GM23338 (cell line): Measurements from ENCODE around the gene MAN1B1. TPM values are rescaled to one million over a fixed set of nuclear protein-coding genes. Genes with fewer than 3 reads are reported as not detected.

Experiments
- ATAC-seq: fragments of 200-7000 bp; cut with Tn5 transposase; 3 replicates; pipeline ENCODE4 v1.9.1; 2020
- DNase-seq: peaks from one replicate; pipeline ENCODE4 v3.0.0-alpha.2; 2015; ENCODE audit warnings: low spot score
- H2AFZ ChIP-seq: fragments of 200-600 bp; sonication (generic); 2 replicates; pipeline ENCODE4 v1.8.0; 2016; ENCODE audit warnings: antibody characterized with exemption, mild to moderate bottlenecking, moderate library complexity
- H3F3A ChIP-seq: fragments of 200-600 bp; sonication (generic); replicated peaks from 2 replicates; pipeline ENCODE4 v1.8.0; 2017; ENCODE audit warnings: antibody characterized with exemption, mixed run types, low read depth
- H3K27ac ChIP-seq: fragments of 200-600 bp; sonication (generic); 2 replicates; pipeline ENCODE4 v1.6.1; 2016; ENCODE audit warnings: low read depth
- H3K27me3 ChIP-seq: fragments of 200-600 bp; sonication (generic); 2 replicates; pipeline ENCODE4 v1.8.0; 2016; ENCODE audit warnings: mild to moderate bottlenecking, mixed run types, moderate library complexity; ENCODE audit not compliant: insufficient read depth
- H3K36me3 ChIP-seq: fragments of 200-600 bp; sonication (generic); 2 replicates; pipeline ENCODE4 v1.8.0; 2016; ENCODE audit warnings: mild to moderate bottlenecking; ENCODE audit not compliant: insufficient read depth
- H3K4me1 ChIP-seq: fragments of 200-600 bp; sonication (generic); 2 replicates; pipeline ENCODE4 v1.8.0; 2016; ENCODE audit warnings: mild to moderate bottlenecking, moderate library complexity; ENCODE audit not compliant: insufficient read depth
- H3K4me2 ChIP-seq: fragments of 200-600 bp; sonication (generic); 2 replicates; pipeline ENCODE4 v1.7.1; 2017; ENCODE audit warnings: mixed run types
- H3K4me3 ChIP-seq: fragments of 200-600 bp; sonication (generic); 2 replicates; pipeline ENCODE4 v1.6.1; 2016; ENCODE audit warnings: mixed run types
- H3K79me2 ChIP-seq: fragments of 200-600 bp; sonication (generic); replicated peaks from 2 replicates; pipeline ENCODE4 v1.8.0; 2017; ENCODE audit warnings: mild to moderate bottlenecking; ENCODE audit not compliant: insufficient read depth
- H3K9me2 ChIP-seq: fragments of 200-600 bp; sonication (generic); 2 replicates; pipeline ENCODE4 v1.8.0; 2017; ENCODE audit not compliant: insufficient read depth
- H4K20me1 ChIP-seq: fragments of 200-600 bp; sonication (generic); replicated peaks from 2 replicates; pipeline ENCODE4 v1.8.0; 2017; ENCODE audit warnings: mild to moderate bottlenecking; ENCODE audit not compliant: insufficient read depth
- H3K27ac Mint-ChIP-seq: 2 replicates; pipeline ENCODE4 v1.8.0; 2020; ENCODE audit warnings: inconsistent platforms, mild to moderate bottlenecking, moderate library complexity, mixed read lengths
- H3K27me3 Mint-ChIP-seq: 3 replicates; pipeline ENCODE4 v1.8.0; 2022; ENCODE audit warnings: low read depth, mild to moderate bottlenecking, moderate library complexity, mixed read lengths, inconsistent platforms; ENCODE audit not compliant: insufficient read depth, poor library complexity
- H3K36me3 Mint-ChIP-seq: 3 replicates; pipeline ENCODE4 v1.8.0; 2021; ENCODE audit warnings: low read depth, mild to moderate bottlenecking, inconsistent platforms, moderate library complexity, mixed read lengths
- H3K4me1 Mint-ChIP-seq: 3 replicates; pipeline ENCODE4 v1.8.0; 2020; ENCODE audit warnings: mild to moderate bottlenecking, inconsistent platforms, mixed read lengths
- H3K4me3 Mint-ChIP-seq: 3 replicates; pipeline ENCODE4 v1.8.0; 2021; ENCODE audit warnings: moderate library complexity, mild to moderate bottlenecking, inconsistent platforms, mixed read lengths
- H3K9me3 Mint-ChIP-seq: 3 replicates; pipeline ENCODE4 v1.8.0; 2020; ENCODE audit warnings: moderate library complexity, mild to moderate bottlenecking, inconsistent platforms, mixed read lengths
- EZH2 ChIP-seq: fragments of 200-600 bp; sonication (generic); IDR thresholded peaks from one replicate; pipeline ENCODE4 v1.8.0; 2017; ENCODE audit warnings: antibody characterized with exemption, mild to moderate bottlenecking, low read depth; ENCODE audit not compliant: unreplicated experiment
- NANOG ChIP-seq: IDR thresholded peaks from 2 replicates; pipeline ENCODE4 v1.6.1; 2016; ENCODE audit warnings: antibody characterized with exemption, borderline replicate concordance
- STAT1 ChIP-seq: IDR thresholded peaks from one replicate; pipeline ENCODE4 v1.6.1; 2016; ENCODE audit warnings: antibody characterized with exemption; ENCODE audit not compliant: unreplicated experiment
- ZNF114 ChIP-seq: fragments of 250-450 bp; sonication (Bioruptor Pico); IDR thresholded peaks from 2 replicates; pipeline ENCODE4 v1.5.0; 2020; ENCODE audit warnings: mild to moderate bottlenecking, moderate library complexity
- polyA plus RNA-seq: library from polyadenylated mRNA; unstranded; fragments of >200 nt; fragmentation: Nextera tagmentation; extraction: Ambion mirVana; gene quantifications from 2 replicates; pipeline ENCODE4 v1.2.1, GENCODE V29; 2016
- total RNA-seq: library from RNA; depleted of rRNA; stranded (reverse); fragments of >200 nt; shearing (Covaris generic); gene quantifications from 2 replicates; pipeline ENCODE4 v1.2.3, GENCODE V29; 2014
- TF ChIP-seq, protein P1 (sequence below): fragments of 250-450 bp; sonication (Bioruptor Pico); IDR thresholded peaks from 2 replicates; pipeline ENCODE4 v1.5.0; 2020; ENCODE audit warnings: mild to moderate bottlenecking, moderate library complexity
- TF ChIP-seq, protein P2 (sequence below): IDR thresholded peaks from 2 replicates; pipeline ENCODE4 v1.6.1; 2016; ENCODE audit warnings: antibody characterized with exemption

Gene MAN1B1
- total and polyA plus RNA-seq, 2 experiments from 2014 or later = 15.7 to 39.9 TPM

- TF ChIP-seq, protein P1, sequence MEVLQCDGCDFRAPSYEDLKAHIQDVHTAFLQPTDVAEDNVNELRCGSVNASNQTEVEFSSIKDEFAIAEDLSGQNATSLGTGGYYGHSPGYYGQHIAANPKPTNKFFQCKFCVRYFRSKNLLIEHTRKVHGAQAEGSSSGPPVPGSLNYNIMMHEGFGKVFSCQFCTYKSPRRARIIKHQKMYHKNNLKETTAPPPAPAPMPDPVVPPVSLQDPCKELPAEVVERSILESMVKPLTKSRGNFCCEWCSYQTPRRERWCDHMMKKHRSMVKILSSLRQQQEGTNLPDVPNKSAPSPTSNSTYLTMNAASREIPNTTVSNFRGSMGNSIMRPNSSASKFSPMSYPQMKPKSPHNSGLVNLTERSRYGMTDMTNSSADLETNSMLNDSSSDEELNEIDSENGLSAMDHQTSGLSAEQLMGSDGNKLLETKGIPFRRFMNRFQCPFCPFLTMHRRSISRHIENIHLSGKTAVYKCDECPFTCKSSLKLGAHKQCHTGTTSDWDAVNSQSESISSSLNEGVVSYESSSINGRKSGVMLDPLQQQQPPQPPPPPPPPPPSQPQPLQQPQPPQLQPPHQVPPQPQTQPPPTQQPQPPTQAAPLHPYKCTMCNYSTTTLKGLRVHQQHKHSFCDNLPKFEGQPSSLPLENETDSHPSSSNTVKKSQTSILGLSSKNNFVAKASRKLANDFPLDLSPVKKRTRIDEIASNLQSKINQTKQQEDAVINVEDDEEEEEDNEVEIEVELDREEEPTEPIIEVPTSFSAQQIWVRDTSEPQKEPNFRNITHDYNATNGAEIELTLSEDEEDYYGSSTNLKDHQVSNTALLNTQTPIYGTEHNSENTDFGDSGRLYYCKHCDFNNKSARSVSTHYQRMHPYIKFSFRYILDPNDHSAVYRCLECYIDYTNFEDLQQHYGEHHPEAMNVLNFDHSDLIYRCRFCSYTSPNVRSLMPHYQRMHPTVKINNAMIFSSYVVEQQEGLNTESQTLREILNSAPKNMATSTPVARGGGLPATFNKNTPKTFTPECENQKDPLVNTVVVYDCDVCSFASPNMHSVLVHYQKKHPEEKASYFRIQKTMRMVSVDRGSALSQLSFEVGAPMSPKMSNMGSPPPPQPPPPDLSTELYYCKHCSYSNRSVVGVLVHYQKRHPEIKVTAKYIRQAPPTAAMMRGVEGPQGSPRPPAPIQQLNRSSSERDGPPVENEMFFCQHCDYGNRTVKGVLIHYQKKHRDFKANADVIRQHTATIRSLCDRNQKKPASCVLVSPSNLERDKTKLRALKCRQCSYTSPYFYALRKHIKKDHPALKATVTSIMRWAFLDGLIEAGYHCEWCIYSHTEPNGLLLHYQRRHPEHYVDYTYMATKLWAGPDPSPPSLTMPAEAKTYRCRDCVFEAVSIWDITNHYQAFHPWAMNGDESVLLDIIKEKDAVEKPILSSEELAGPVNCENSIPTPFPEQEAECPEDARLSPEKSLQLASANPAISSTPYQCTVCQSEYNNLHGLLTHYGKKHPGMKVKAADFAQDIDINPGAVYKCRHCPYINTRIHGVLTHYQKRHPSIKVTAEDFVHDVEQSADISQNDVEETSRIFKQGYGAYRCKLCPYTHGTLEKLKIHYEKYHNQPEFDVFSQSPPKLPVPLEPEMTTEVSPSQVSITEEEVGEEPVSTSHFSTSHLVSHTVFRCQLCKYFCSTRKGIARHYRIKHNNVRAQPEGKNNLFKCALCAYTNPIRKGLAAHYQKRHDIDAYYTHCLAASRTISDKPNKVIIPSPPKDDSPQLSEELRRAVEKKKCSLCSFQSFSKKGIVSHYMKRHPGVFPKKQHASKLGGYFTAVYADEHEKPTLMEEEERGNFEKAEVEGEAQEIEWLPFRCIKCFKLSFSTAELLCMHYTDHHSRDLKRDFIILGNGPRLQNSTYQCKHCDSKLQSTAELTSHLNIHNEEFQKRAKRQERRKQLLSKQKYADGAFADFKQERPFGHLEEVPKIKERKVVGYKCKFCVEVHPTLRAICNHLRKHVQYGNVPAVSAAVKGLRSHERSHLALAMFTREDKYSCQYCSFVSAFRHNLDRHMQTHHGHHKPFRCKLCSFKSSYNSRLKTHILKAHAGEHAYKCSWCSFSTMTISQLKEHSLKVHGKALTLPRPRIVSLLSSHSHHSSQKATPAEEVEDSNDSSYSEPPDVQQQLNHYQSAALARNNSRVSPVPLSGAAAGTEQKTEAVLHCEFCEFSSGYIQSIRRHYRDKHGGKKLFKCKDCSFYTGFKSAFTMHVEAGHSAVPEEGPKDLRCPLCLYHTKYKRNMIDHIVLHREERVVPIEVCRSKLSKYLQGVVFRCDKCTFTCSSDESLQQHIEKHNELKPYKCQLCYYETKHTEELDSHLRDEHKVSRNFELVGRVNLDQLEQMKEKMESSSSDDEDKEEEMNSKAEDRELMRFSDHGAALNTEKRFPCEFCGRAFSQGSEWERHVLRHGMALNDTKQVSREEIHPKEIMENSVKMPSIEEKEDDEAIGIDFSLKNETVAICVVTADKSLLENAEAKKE (CRISPR knock-in tag) = no peak
- no peak for TF ChIP-seq STAT1
- TF ChIP-seq, protein P2, sequence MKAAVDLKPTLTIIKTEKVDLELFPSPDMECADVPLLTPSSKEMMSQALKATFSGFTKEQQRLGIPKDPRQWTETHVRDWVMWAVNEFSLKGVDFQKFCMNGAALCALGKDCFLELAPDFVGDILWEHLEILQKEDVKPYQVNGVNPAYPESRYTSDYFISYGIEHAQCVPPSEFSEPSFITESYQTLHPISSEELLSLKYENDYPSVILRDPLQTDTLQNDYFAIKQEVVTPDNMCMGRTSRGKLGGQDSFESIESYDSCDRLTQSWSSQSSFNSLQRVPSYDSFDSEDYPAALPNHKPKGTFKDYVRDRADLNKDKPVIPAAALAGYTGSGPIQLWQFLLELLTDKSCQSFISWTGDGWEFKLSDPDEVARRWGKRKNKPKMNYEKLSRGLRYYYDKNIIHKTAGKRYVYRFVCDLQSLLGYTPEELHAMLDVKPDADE = no peak
These were observed 20.6 kb downstream of the MAN1B1 start (continued) for GRCh38 chr9:137107312-137107921.

DNA sequence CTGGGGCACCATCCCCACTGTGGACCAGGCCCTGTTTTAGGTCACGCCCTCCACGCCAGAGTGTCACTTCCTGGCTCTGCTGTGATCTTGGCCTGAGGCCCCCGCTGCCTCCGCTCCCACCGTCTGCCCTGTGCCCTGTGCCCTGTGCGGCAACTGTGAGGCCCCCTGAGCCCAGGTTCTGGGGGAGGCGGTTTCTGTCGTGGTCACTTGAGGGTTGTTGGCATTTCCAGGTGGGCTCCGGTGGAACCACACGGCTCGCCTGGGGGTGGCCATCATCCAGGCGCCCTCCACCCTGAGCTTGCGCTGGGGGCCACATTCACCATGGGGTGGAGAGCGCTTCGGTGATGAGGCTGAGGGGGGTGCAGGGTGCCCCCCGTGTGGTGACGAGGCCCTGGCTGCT is 21.2 kb downstream of the MAN1B1 start:
- Histone ChIP-seq H4K20me1 (no peaks in the 10 kb centered on the region; the same call in 1 of the 2 replicates), H3K27ac (no peak overlapping the region), H3K27me3 (peaks cover 4% of the 10 kb centered on the region), H3K36me3 (no peaks in the 10 kb centered on the region), H2AFZ (no peak overlapping the region), H3K4me1 (no peaks in the 10 kb centered on the region), H3K79me2 (no peaks in the 10 kb centered on the region), H3K4me2 (no peak overlapping the region), H3K9me2 (no peaks in the 10 kb centered on the region), H3F3A (peaks cover 3% of the 10 kb centered on the region; the same call in 1 of the 2 replicates), H3K4me3 (no peak overlapping the region)
- ATAC-seq (no peak), DNase-seq (no peak)
- Mint-ChIP-seq H3K9me3 (no peaks in the 10 kb centered on the region; the same call in 2 of the 3 replicates), H3K4me3 (no peak overlapping the region), H3K27ac (no peak overlapping the region), H3K4me1 (no peaks in the 10 kb centered on the region; the same call in 2 of the 3 replicates), H3K36me3 (peaks cover 10% of the 10 kb centered on the region; the same call in 2 of the 3 replicates), H3K27me3 (peaks cover 4% of the 10 kb centered on the region)
- TF ChIP-seq ZNF114 (CRISPR knock-in tag) (no peak), NANOG (no peak), EZH2 (no peak)
- TF ChIP-seq, protein P2 = no peak
- TF ChIP-seq, protein P1 (CRISPR knock-in tag) = no peak
